RWPE1 (cell line): ENCODE data around the gene MARCKSL1.

Experiments
- CTCF ChIA-PET: fragments of 350-600 bp; sonication (Branson Sonifier 250); formaldehyde crosslinking; extraction: SDS; loops from one replicate; lab custom pipeline; 2021; lab: Yijun Ruan, JAX
- POLR2A ChIA-PET: fragments of 400-600 bp; formaldehyde crosslinking; extraction: SDS; loops from one replicate; lab custom pipeline; 2020; ENCODE audit warnings: antibody characterized with exemption; ENCODE audit not compliant: low non-redundant PET; lab: Yijun Ruan, JAX
- DNase-seq: peaks from one replicate; pipeline ENCODE4 v3.0.0; 2012; ENCODE audit warnings: low spot score
- H3K27ac ChIP-seq: fragments of 450-650 bp; 2 replicates; pipeline ENCODE4 v1.5.1; 2017
- TF ChIP-seq, protein P1 (sequence below): fragments of 450-650 bp; conservative IDR thresholded peaks from 2 replicates; pipeline ENCODE4 v1.5.1; 2017; ENCODE audit warnings: low read depth, mild to moderate bottlenecking

Gene MARCKSL1

DNA sequence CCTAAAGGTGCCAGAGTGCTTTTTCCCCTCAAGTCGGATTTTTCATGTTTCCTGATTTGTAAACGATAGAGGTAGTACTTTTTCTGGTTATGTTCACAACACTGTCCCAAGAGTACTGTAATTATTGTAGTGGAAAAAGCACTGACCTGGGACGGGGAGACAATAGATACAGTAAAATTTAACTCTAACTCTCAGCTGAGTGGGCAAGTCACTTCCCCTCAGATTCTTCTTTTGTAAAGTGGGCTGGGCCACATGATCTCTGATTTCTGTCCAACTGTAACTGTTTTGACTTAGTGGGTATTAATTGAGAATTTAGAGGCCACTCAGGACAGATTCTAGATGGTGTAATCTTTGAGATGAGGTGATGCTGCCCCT lies 19.1 kb downstream of the MARCKSL1 start:
- DNase-seq: no peak
- ChIA-PET CTCF (interaction anchor here (0.8 to 1.5 kb wide), 4 partner anchors 10 to 102 kb away, joined by 3 to 4 read pairs (median 4); no protein-coding TSS in a partner anchor), POLR2A (no interaction called here)

DNA sequence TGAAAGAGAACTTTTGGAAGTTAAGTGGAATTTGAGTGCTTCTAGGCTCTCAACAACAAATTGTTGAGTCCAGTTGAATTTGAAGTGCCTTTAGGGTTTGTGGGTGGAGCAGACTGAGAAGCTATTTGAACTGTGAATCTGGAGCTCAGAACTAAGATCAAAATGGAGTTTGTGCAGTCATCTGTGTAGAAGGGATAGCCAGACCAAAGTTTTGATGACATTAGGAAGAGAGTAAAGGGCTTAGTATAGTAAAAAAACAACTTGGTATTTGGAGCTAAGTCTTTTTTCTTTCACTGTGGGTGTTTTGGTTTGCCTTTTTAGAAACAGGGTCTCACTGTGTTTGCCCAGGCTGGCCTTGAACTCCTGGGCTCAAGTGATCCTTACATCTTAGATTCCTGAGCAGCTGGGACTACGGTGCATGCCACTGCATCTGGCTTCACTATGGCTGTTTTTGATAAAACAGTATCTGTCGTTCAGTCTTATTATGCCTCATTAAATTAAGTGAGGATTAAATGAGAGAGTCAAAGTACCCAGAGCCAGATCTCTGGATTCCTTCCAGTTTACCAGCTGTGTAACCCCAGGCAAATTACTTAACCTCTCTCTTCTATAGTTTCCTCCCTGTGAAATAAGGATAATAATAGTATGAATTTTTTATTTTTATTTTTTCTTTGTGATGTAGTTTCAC lies 24.2 kb downstream of the MARCKSL1 start:
- no peak overlapping the region for H3K27ac ChIP-seq
- TF ChIP-seq, protein P1, sequence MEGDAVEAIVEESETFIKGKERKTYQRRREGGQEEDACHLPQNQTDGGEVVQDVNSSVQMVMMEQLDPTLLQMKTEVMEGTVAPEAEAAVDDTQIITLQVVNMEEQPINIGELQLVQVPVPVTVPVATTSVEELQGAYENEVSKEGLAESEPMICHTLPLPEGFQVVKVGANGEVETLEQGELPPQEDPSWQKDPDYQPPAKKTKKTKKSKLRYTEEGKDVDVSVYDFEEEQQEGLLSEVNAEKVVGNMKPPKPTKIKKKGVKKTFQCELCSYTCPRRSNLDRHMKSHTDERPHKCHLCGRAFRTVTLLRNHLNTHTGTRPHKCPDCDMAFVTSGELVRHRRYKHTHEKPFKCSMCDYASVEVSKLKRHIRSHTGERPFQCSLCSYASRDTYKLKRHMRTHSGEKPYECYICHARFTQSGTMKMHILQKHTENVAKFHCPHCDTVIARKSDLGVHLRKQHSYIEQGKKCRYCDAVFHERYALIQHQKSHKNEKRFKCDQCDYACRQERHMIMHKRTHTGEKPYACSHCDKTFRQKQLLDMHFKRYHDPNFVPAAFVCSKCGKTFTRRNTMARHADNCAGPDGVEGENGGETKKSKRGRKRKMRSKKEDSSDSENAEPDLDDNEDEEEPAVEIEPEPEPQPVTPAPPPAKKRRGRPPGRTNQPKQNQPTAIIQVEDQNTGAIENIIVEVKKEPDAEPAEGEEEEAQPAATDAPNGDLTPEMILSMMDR: no peak
- ChIA-PET CTCF (interaction anchor here (0.5 kb wide), 2 partner anchors 8 to 64 kb away, joined by 3 read pairs; no protein-coding TSS in a partner anchor), POLR2A (interaction anchor here (1.1 kb wide), 1 partner anchor 24 kb away, joined by 3 read pairs; the partner anchor contains the start of gene MARCKSL1)
- DNase-seq: no peak

More for the DNA sequence above, 19.1 kb downstream of the MARCKSL1 start:
- no peak overlapping the region for H3K27ac ChIP-seq
- TF ChIP-seq, protein P1: no peak

DNA sequence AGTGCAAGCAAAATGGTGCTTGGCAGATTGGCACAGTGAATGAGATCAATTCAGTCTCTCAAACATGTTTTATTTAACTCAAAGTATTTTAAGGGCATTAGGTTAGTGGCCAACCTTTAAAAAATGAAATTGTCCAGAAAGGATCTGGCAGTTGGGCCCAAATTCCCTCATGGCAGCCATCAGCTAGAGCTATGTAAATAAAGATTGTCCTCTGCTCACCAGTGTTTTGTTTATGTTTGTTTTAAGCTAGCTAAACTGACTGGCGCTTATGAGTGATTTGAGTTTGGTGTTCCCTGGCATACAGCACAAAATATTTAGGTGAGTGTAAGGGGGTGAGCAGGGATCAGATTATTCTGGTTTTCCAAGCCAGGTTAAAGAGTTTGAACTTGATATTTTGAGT lies 26.1 kb downstream of the MARCKSL1 start:
- TF ChIP-seq, protein P1: no peak
- ChIA-PET POLR2A (no interaction called here), CTCF (no interaction called here)
- H3K27ac ChIP-seq: no peak overlapping the region
- DNase-seq: no peak

DNA sequence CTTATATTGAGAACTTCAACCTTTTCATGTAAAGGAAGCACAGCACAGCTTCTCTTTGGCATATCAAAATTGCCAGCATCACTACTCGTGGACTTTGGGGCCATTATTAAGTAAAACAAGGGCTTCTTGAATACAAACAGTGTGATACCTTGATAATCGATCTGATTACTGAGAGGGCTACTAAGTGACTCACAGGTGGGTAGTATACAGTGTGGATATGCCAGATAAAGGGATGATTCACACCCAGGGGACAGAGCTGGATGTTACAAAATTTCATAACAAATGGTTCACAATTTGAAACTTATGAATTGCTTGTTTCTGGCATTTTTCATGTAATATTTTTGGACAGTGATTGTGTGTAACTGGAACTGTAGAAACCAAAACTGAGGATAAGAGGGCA lies 28.7 kb downstream of the MARCKSL1 start:
- H3K27ac ChIP-seq: no peak overlapping the region
- DNase-seq: no peak
- TF ChIP-seq, protein P1: no peak
- ChIA-PET POLR2A (interaction anchor here (0.7 kb wide), 1 partner anchor 96 kb away, joined by 3 read pairs; no protein-coding TSS in a partner anchor), CTCF (interaction anchor here (1.1 kb wide), 1 partner anchor 9 kb away, joined by 3 read pairs; no protein-coding TSS in a partner anchor)

DNA sequence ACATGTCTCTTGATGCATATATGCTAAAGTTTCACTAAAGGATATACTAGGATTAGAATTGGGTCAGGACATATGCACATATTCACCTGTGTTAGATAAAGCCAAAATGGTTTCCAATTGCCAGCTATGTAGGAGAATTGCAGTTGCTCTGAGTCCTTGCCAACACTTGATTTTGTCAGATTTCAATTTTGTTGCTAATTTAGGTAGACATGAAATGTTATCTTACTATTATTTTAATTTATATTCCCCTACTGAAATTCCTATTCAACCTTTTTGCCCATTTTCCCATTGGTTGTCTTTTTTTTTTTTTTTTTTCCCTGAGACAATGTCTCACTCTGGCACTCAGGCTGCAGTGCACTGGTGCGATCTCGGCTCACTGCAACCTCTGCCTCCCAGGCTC lies 30.7 kb downstream of the MARCKSL1 start:
- DNase-seq: no peak
- TF ChIP-seq, protein P1: no peak
- ChIA-PET POLR2A (no interaction called here), CTCF (interaction anchor here (0.7 kb wide), 1 partner anchor 144 kb away, joined by 3 read pairs; no protein-coding TSS in a partner anchor)
- no peak overlapping the region for H3K27ac ChIP-seq

DNA sequence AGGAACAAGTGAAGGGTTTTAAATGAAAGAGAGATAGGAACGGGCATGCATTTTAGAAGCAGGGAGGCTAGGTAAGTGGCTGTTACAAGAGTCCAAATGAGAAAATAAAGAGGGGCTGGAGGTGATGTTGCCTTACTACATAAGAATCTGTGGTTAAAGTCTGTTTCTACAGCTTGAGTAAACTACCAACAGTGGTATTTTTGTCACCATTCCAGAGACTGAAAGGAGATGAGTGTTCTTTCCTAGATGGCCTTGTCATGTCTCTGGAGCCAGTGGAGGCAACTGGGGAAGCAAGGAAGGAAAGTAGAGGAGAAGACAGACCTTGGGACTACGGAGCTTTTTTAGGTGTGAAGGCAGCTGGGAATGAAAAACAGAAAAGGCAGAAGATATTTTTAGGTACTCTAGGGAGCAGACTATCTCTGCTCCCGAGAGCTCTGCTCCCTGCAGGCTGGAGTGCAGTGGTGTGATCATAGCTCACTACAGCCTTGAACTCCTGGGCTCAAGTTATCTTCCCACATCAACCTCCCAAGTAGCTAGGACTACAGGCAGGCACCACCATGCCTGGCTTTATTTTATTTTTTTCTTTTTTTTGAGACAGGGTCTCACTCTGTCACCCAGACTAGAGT lies 31.9 kb downstream of the MARCKSL1 start:
- ChIA-PET CTCF (interaction anchor here (0.6 to 0.8 kb wide), 3 partner anchors 22 to 150 kb away, joined by 3 to 4 read pairs (median 3); no protein-coding TSS in a partner anchor), POLR2A (no interaction called here)
- TF ChIP-seq, protein P1: no peak
- DNase-seq: no peak
- no peak overlapping the region for H3K27ac ChIP-seq
